Breast epithelium (tissue), 4 donors: Measurements from ENCODE around the gene NUCKS1. TPM values are rescaled to one million over a fixed set of nuclear protein-coding genes. Genes with fewer than 3 reads are reported as not detected.

Experiments
- DNase-seq, 2 donors: peaks; one replicate each; pipeline ENCODE4 v3.0.0-alpha.2; 2019; ENCODE audit warnings: low spot score in 2 of 2
- H3K27ac ChIP-seq, 2 donors: fragments of 200-600 bp; sonication (generic) in 1 of 2; one replicate each; pipeline ENCODE4 v1.5.1; 2016 to 2019; ENCODE audit warnings: mild to moderate bottlenecking in 1 of 2
- H3K27me3 ChIP-seq, 2 donors: fragments of 200-600 bp; sonication (generic) in 1 of 2; one replicate each; pipeline versions ENCODE4 v1.5.1 to v1.6.0; 2017 to 2019; ENCODE audit warnings: control low read depth in 1 of 2, mild to moderate bottlenecking in 1 of 2
- H3K36me3 ChIP-seq: fragments of 200-600 bp; one replicate; pipeline ENCODE4 v1.5.1; 2019
- H3K4me1 ChIP-seq, 2 donors: fragments of 200-600 bp; sonication (generic); one replicate each; pipeline ENCODE4 v1.5.1; 2016 to 2019; ENCODE audit warnings: control low read depth in 1 of 2
- H3K4me3 ChIP-seq, 3 donors: fragments of 200-600 bp; sonication (generic); 1 replicate in 2 of 3; 2 replicates in 1 of 3; pipeline ENCODE4 v1.5.1; 2016 to 2019; ENCODE audit warnings: mild to moderate bottlenecking in 3 of 3, moderate library complexity in 2 of 3
- H3K9me3 ChIP-seq, 2 donors: fragments of 200-600 bp; sonication (generic) in 1 of 2; one replicate each; pipeline ENCODE4 v1.5.1; 2016 to 2019; ENCODE audit warnings: control low read depth in 1 of 2
- CTCF ChIP-seq, 3 donors: fragments of 450-650 bp; IDR thresholded peaks; one replicate each; pipeline ENCODE4 v1.5.1; 2016 to 2017; ENCODE audit warnings: antibody characterized with exemption in 3 of 3, mild to moderate bottlenecking in 3 of 3, moderate library complexity in 3 of 3
- POLR2A ChIP-seq: fragments of 450-650 bp; IDR thresholded peaks from one replicate; pipeline ENCODE4 v1.6.1; 2016; ENCODE audit warnings: antibody characterized with exemption, mild to moderate bottlenecking, moderate library complexity
- POLR2AphosphoS5 ChIP-seq, 3 donors: sonication (generic); formaldehyde crosslinking; IDR thresholded peaks; one replicate each; pipeline ENCODE4 v1.6.1; 2017; ENCODE audit warnings: antibody characterized with exemption in 3 of 3
- intact Hi-C: fragments of 100-400 bp; cut with DNase I; formaldehyde crosslinking; loops from one replicate; pipeline ENCODE4 v1.15.1; 2023; ENCODE audit warnings: low total_unique reads
- total RNA-seq, 3 donors: library from RNA; depleted of rRNA; stranded (reverse); fragments of >200 nt; gene quantifications; one replicate each; pipeline ENCODE4 v1.1.0, GENCODE V29; 2016

The NUCKS1 gene
- total RNA-seq, 3 donors from 2014 or later: 80.6 to 188 (median 86.9) TPM

GRCh38 chr1:205719762-205720161 is 30.2 kb downstream of the NUCKS1 start:
- Histone ChIP-seq H3K27ac (no peak overlapping the region), H3K4me3 (no peak overlapping the region), H3K9me3 (no peaks in the 10 kb centered on the region), H3K27me3 (no peaks in the 10 kb centered on the region), H3K4me1 (no peaks in the 10 kb centered on the region), H3K36me3 (peaks cover 15% of the 10 kb centered on the region)
- TF ChIP-seq POLR2A (no peak), CTCF (IDR thresholded peaks at IDR 0.05) (no peak), POLR2AphosphoS5 (IDR thresholded peaks at IDR 0.05) (no peak)
- no peak for DNase-seq
- intact Hi-C loops: no loop called here

GRCh38 chr1:205719015-205719414 is 31.0 kb downstream of the NUCKS1 start:
- Histone ChIP-seq H3K4me3 (no peak overlapping the region), H3K27ac (no peak overlapping the region), H3K27me3 (no peaks in the 10 kb centered on the region), H3K9me3 (no peaks in the 10 kb centered on the region), H3K4me1 (no peaks in the 10 kb centered on the region), H3K36me3 (peaks cover 15% of the 10 kb centered on the region)
- DNase-seq: no peak
- intact Hi-C loops: no loop called here
- TF ChIP-seq POLR2AphosphoS5 (IDR thresholded peaks at IDR 0.05) (no peak), POLR2A (no peak), CTCF (IDR thresholded peaks at IDR 0.05) (no peak)

GRCh38 chr1:205716371-205717132 is 33.4 kb downstream of the NUCKS1 start:
- DNase-seq: no peak
- TF ChIP-seq POLR2AphosphoS5 (IDR thresholded peaks at IDR 0.05): no peak
- Histone ChIP-seq H3K27me3 (no peaks in the 10 kb centered on the region), H3K4me3 (no peak overlapping the region), H3K4me1 (no peaks in the 10 kb centered on the region), H3K9me3 (no peaks in the 10 kb centered on the region), H3K36me3 (peaks cover 15% of the 10 kb centered on the region), H3K27ac (no peak overlapping the region)
- intact Hi-C loops: no loop called here

GRCh38 chr1:205715628-205716027 is 34.4 kb downstream of the NUCKS1 start:
- H3K9me3 ChIP-seq: no peaks in the 10 kb centered on the region
- H3K4me1 ChIP-seq: no peaks in the 10 kb centered on the region
- DNase-seq: no peak
- no peak overlapping the region for H3K27ac ChIP-seq
- H3K27me3 ChIP-seq: no peaks in the 10 kb centered on the region
- no peak overlapping the region for H3K4me3 ChIP-seq
- H3K36me3 ChIP-seq: peaks cover 13% of the 10 kb centered on the region
- intact Hi-C loops: no loop called here
- TF ChIP-seq POLR2AphosphoS5 (IDR thresholded peaks at IDR 0.05) (no peak), POLR2A (no peak), CTCF (IDR thresholded peaks at IDR 0.05) (no peak)

- no peak overlapping the region for H3K27ac ChIP-seq
- no peak for DNase-seq
- H3K4me1 ChIP-seq: no peaks in the 10 kb centered on the region
- no peaks in the 10 kb centered on the region for H3K9me3 ChIP-seq
- H3K27me3 ChIP-seq: no peaks in the 10 kb centered on the region
- intact Hi-C loops: no loop called here
- no peak overlapping the region for H3K4me3 ChIP-seq
- peaks cover 9% of the 10 kb centered on the region for H3K36me3 ChIP-seq
- TF ChIP-seq POLR2AphosphoS5 (IDR thresholded peaks at IDR 0.05) (no peak), POLR2A (no peak), CTCF (IDR thresholded peaks at IDR 0.05) (no peak)
These were observed 35.1 kb downstream of the NUCKS1 start for GRCh38 chr1:205714906-205715246.
